Erythroblast (primary cell): ENCODE measurements around the gene DUSP10.
A peak's percentile ranks its signal among the peaks of the same experiment; 100 is the strongest.

Experiments used
- DNase-seq, 2 experiments: peaks; one replicate each; lab custom pipeline; 2025; lab: John Stamatoyannopoulos, UW
- GATA1 ChIP-seq: IDR thresholded peaks from 2 replicates; pipeline ENCODE4 v1.6.1; 2011; ENCODE audit warnings: low read depth, mild to moderate bottlenecking, control low read depth, low read length, moderate library complexity
- POLR2A ChIP-seq: IDR thresholded peaks from 2 replicates; pipeline ENCODE4 v1.6.1; 2011; ENCODE audit warnings: mild to moderate bottlenecking, low read length

Gene DUSP10

DNA sequence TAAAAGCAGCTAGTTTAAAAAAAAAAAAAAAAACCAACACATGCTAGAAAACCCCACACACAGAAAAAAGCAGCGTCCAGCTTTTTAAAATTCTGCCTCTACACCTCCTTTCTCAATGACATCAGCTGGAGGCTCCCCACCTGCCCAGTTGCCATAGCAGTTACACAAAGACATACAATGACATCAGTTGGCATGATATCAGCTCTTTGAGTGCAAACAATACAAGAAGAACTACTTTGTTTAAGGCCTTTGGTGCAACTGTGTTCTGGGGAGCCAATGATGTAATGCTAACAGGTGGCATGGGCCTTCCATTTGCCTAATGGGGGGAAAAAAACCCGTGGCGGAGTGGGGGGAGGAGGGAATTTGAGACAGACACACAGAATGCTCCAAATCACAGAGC is 32.9 kb downstream of the DUSP10 start:
- no peak for TF ChIP-seq POLR2A
- no peak for TF ChIP-seq GATA1
- DNase-seq: peak; percentile 31 to 71

DNA sequence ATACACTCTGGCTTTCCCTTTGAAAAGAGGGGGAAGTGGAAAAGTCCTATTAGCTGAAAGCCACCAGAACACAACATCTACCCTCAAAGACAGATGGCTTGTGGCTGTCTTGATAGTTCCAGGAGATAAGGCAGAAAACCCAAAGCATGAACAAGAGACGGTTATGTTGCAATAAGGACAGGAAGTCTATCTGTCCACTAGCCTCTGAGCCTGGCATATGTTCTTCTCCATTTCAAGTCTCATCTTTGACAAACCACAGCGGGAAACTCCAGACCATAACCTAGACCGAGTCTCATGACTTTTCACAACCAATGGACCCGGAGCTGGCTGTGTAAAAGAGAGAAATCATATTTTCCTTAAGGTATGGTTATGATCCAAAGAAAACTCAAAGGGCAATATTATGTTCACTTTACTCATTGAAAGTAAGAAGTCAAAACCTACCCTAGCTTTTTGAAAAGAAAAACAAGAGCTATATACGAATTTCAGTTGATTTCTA is 33.8 kb downstream of the DUSP10 start:
- peak; percentile 59 for TF ChIP-seq POLR2A
- no peak for TF ChIP-seq GATA1
- DNase-seq: peak; percentile 66 to 87

GRCh38 chr1:221706876-221707582 is 34.9 kb downstream of the DUSP10 start:
- DNase-seq: peak in 1 of 2 experiments; percentile 12
- TF ChIP-seq POLR2A (no peak), GATA1 (no peak)

DNA sequence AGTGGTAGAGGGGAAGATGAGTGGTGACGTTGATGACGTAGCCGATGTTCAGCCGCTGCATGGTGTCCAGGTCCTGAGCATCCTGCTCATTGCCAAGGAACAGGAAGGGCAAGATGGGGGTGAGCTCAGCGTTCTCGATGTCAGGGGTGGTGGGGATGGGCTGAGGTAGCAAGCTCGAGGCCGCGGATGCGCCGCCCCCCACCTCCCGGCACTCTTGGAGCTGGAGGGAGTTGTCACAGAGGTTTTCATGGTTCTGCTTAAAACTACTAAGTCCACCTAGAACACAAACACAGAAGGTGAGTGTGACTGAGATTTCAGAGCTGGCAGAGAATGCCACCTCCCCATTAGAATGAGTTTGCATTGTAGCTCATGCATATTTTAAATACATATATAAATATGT is 35.7 kb downstream of the DUSP10 start:
- TF ChIP-seq GATA1 (no peak), POLR2A (no peak)
- no peak for DNase-seq

- DNase-seq: no peak
- TF ChIP-seq GATA1 (no peak), POLR2A (no peak)
Observed at GRCh38 chr1:221704306-221704705, 37.6 kb downstream of the DUSP10 start.

DNA sequence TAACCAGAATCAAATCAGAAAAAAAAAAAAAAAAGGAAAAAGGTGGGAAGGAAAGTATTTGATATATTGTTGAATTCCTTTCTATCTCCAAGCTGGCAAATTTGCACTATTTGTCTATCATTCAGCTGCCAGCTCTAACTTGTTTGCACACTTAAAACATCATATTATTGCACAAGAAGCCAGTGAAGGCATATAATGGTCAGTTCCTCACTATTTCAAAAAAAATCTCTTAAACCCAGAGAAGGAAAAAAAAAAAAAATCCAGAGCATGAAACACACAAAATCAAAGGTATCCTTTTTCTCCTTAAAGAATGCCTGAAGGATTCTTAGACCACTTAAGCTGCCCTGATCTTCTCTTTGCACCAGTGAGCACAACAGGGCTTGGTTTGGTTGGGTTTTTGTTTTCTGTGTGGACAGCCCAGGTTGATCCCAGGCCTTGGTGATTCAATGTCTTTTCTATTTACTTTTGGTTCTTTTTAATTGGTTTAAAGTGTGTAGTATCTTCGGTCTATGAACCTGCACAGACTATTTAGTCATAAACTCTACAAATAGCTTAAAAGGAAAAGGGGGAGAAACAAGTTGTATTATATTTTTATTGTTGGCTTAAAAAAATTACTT is 40.2 kb downstream of the DUSP10 start:
- TF ChIP-seq POLR2A (no peak), GATA1 (no peak)

DNA sequence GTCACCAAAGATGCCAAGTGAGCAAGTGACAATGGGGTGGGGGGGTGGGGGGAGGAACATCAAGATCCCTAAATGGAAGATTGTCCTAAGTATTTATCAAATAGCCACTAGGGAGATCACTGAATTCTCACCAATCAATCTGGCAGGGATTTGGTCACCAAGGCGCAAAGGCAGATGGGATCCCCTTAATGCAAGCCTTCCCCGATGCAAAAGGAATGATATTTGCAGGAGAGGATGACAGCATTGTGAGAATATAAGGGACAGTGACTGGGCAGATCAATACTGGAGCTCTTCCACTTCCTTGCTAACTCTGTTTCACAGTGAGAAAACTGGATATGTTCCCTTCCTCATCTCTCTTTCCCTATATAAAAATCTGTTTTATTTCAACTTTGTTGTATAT is 40.9 kb downstream of the DUSP10 start:
- TF ChIP-seq POLR2A (no peak), GATA1 (no peak)
- no peak for DNase-seq

More for the DNA sequence above, 40.2 kb downstream of the DUSP10 start:
- DNase-seq: no peak

GRCh38 chr1:221700536-221700935 is 41.4 kb downstream of the DUSP10 start:
- no peak for TF ChIP-seq POLR2A
- TF ChIP-seq GATA1: no peak
- DNase-seq: no peak

DNA sequence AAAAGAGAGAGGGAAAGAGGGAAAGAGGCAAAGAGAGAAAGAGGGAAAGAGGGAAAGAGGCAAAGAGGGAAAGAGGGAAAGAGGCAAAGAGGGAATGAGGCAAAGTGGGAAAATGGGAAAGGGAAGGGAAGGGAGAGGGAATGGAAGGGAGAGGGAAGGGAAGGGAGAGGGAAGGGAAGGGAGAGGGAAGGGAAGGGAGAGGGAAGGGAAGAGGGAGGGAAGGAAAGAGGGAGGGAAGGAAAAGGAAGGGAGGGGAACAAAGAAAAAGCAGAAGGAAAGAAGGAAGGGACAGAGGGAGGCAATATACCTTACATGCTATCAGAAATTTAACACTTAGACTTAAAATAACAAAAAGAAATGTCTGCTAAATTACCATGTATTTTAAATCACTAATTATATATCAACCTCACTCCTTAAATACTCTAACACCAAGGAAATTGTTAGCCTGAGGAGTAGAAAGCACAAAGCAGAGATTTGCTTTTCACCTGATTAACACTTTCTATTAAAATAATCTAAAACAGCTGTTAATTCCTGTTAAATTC is 41.8 kb downstream of the DUSP10 start:
- TF ChIP-seq POLR2A (no peak), GATA1 (no peak)
- no peak for DNase-seq

- no peak for TF ChIP-seq POLR2A
- no peak for TF ChIP-seq GATA1
- no peak for DNase-seq
Observed at GRCh38 chr1:221699577-221699976, 42.3 kb downstream of the DUSP10 start.

- TF ChIP-seq GATA1 (no peak), POLR2A (no peak)
Observed at GRCh38 chr1:221698579-221699349, 43.1 kb downstream of the DUSP10 start.

DNA sequence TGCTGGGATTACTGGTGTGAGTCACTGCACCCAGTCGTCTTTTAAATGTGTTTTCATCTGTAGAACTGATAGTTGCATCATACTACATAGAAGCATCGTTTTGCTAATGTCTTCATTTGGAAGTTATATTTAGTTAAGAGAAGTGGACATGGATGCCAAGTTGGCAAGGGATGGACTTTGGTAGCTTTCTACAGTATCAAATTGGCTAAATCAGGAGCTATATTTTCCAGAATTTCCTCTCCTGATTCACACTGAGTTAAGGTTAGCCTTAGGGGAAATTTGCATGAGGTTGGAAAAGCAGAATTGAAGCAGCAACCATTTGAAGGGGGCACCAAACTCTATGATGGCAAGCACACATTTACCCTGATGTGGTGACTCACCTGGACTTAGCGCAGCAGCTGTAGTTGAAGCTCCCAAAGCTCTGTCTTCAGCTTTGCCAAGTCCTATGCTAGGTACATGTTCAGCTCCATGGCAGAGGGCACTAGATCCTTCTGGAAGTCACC is 43.9 kb downstream of the DUSP10 start:
- TF ChIP-seq GATA1 (no peak), POLR2A (no peak)
- no peak for DNase-seq

More at GRCh38 chr1:221698579-221699349, 43.1 kb downstream of the DUSP10 start:
- no peak for DNase-seq

- TF ChIP-seq GATA1 (no peak), POLR2A (no peak)
- no peak for DNase-seq
Observed at GRCh38 chr1:221696718-221697461, 45.0 kb downstream of the DUSP10 start.
